IPS-NIHi7 (cell line): Measurements from ENCODE around the gene OR10G8.

Source experiments
- DNase-seq: peaks from one replicate; pipeline ENCODE4 v3.0.0; 2012; ENCODE audit warnings: mixed read lengths; ENCODE audit errors: extremely low spot score

OR10G8 gene

GRCh38 chr11:124077266-124077665 lies 50.7 kb downstream of the OR10G8 start:
- no peak for DNase-seq

GRCh38 chr11:124078591-124078990 lies 52.0 kb downstream of the OR10G8 start:
- no peak for DNase-seq

DNA sequence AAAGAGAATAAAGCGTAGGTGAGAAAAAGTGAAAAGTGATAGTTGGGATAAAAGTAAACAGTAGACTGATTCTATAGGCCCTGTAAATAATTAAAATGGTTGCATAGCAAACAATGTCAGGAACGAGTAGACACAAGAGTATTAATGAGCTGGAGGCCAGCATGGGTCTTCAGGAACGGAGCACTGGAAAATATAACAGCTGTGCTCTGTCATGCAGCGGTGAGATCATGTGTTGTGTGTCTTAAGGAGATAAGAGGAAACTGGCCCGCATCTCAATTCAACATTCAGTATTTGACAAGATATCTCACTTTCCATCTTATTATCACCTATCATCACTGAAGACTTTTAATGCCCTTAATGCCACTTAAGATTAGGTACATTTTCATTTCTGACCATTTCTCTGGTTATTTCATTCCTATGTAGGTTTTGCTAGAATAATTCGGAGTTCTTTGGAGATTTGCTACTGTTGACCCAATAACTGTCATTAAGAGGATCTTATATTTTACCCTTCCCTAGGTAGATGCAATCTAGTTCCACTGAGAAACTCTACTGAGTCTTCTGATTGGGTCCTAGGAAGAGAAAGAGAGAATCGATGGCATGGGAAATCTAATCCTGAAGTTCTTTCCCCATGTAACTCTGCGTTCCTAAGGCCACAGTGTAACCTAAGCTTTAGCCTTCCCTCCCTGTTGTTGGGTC lies 53.2 kb downstream of the OR10G8 start:
- DNase-seq = no peak
